Activated T-cell treated with anti-CD3 and anti-CD28 coated beads, Interleukin-2, amount 50 U/mL, for 24 hours (primary cell): Measurements from ENCODE around the gene INPP5A.

Experiments used
- DNase-seq: peaks from one replicate; pipeline ENCODE4 v3.0.0-alpha.2; 2020
- H3K27ac Mint-ChIP-seq: 2 replicates; pipeline ENCODE4 v1.8.0; 2020; ENCODE audit warnings: mild to moderate bottlenecking, mixed read lengths
- H3K27me3 Mint-ChIP-seq: 2 replicates; pipeline ENCODE4 v1.8.0; 2020; ENCODE audit warnings: mixed read lengths
- H3K36me3 Mint-ChIP-seq: 2 replicates; pipeline ENCODE4 v1.8.0; 2020; ENCODE audit warnings: low read depth, mixed read lengths
- H3K4me1 Mint-ChIP-seq: 2 replicates; pipeline ENCODE4 v1.8.0; 2020; ENCODE audit warnings: low read depth, mixed read lengths
- H3K4me3 Mint-ChIP-seq: 2 replicates; pipeline ENCODE4 v1.8.0; 2020; ENCODE audit warnings: mild to moderate bottlenecking, moderate library complexity, mixed read lengths
- H3K9me3 Mint-ChIP-seq: 2 replicates; pipeline ENCODE4 v1.8.0; 2020; ENCODE audit warnings: mixed read lengths

The INPP5A gene

DNA sequence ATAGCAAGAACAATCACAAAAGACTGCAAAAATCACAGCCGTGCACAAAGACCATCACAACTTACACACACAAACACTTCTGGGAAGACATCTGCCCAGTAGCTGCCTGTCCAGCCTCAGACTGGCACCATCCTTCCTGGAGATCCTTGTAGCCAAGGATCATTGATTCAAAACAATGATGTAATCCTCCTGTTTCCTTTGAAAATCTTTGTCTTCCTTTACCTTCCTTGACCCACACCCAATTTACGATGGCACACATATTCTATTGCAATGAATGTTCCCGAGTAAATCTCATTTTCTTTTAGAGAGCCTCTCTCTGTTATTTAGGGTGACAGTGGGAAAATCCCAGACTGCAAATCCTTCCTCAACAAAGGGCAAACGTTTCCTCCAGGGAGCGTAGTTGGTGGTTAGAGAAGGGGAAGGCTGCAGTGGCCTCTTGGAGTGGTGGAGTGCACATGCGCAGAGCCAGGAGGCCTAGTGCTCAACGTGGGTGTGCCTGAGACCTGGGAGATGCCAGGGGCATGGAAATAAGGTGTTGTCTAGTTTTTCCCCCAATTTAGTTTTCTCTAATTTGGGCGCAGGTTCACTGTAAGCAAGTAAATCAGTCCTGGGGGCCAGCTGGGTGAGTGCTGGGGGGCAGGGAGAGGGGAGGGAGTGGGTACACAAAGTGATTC lies 3.1 kb upstream of the INPP5A start:
- Mint-ChIP-seq H3K27me3 (peaks cover 10% of the 10 kb centered on the region), H3K4me1 (peaks cover 25% of the 10 kb centered on the region), H3K27ac (no peak overlapping the region), H3K4me3 (no peak overlapping the region), H3K9me3 (peaks cover 11% of the 10 kb centered on the region), H3K36me3 (peaks cover 8% of the 10 kb centered on the region)
- DNase-seq = no peak

DNA sequence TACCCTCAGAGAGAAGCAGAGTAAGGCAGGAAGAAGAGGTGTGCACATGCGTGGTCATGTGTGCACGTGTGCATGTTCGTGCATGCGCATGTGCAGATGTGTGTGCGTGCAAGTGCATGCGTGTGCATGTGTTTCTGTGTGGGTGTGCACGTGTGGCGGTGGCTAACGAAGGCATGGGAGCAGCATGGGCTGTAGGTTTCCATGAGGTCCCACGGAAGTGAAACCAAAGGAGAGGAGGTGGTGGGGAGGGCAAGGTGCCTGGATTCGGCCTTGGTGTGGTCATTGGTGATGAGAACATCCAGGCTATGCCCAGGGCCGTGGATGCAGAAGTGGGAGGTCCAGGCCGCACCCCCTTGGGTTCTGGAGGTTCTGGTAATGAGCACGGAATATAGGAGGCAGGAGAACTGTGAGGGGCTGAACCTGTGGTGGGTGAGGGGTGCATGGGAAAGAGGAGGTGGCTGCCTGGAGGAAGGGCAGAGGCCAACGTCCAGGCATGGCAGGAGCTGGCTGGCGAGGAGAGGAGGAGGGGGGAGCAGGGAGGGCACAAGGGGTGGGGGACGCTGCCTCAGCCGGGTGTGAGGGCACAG lies 2.4 kb upstream of the INPP5A start:
- no peak overlapping the region for H3K27ac Mint-ChIP-seq
- H3K27me3 Mint-ChIP-seq = peaks cover 7% of the 10 kb centered on the region
- H3K4me3 Mint-ChIP-seq = no peak overlapping the region
- H3K9me3 Mint-ChIP-seq = peaks cover 11% of the 10 kb centered on the region
- no peak for DNase-seq
- peaks cover 8% of the 10 kb centered on the region for H3K36me3 Mint-ChIP-seq
- peaks cover 31% of the 10 kb centered on the region for H3K4me1 Mint-ChIP-seq

DNA sequence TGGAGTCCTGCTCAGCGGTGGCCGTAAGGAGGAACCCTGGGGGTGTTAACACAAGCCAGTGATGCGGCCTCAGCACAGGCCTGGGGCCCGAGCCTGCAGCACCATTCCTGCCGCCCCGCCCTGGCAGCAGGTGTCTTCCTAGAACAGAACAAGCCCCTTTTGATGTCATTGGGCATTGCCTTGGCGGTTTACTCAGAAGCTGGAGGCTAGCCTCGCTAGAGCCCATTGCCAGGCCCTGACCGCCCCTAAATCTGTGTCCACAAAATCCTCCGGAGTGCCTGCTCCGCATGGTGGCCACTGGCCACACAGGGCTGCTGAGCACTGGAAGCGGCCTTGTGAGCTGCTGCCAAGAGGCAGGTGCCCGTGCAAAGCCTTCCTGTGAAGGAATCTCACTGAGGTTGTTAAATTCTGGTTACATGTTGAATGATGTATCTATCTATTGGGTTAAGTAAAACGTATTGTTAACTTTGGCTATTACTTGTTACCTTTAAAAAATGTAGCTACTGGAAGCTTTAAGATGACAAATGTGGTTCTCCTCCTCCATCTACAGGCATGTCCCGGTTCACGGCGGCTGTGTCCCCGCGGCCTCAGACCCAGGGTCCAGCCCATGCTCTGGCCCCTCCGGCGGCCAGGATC lies 1.2 kb upstream of the INPP5A start:
- H3K36me3 Mint-ChIP-seq = peaks cover 10% of the 10 kb centered on the region
- H3K9me3 Mint-ChIP-seq = peaks cover 6% of the 10 kb centered on the region
- peak overlapping the region; percentile 74 for H3K4me3 Mint-ChIP-seq
- no peak overlapping the region for H3K27ac Mint-ChIP-seq
- DNase-seq = no peak
- peaks cover 43% of the 10 kb centered on the region for H3K4me1 Mint-ChIP-seq
- H3K27me3 Mint-ChIP-seq = peaks cover 3% of the 10 kb centered on the region

DNA sequence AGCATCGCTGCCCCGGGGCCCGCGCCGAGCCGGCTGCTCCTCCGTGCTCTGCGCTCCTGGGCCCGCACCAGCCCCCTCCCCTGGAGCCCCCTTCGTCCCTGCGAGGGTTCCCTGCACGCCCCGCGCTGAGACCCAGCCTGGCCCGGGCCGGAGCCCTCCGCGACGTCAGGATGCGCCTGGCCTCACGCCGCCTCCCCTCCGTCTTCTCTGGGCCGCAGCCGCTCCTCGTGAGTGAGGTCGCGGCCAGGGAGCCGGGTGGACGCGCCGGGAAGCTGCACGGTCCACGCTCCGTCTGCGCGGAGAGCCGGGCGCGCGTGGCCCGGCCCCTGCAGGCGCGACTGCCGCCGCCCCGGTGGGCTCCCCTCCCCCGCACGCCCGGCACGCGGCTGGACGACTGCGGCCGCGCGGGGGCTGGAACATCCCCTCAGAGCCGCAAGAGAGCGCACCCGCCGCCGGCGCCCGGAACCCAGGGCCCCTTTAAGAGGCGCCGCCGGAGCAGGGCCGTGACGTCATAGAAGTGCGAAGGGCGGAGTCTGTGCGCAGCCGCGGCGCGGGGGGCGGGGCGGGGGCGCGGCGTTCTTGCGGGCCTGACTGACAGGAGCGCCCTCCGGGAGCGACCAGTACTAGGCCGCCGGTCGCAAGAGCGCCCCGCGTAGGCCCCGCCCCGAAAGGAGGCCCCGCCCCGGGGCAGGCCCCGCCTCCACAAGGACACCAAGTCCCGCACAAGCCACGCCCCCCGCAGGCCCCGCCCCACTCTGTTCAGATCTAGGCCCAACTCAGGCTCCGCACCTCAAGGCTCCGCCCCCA lies 507 bp upstream of the INPP5A start:
- H3K27ac Mint-ChIP-seq = no peak overlapping the region
- H3K27me3 Mint-ChIP-seq = peaks cover 3% of the 10 kb centered on the region
- H3K4me3 Mint-ChIP-seq = peak overlapping the region; percentile 74
- peak; percentile 100 for DNase-seq
- no peaks in the 10 kb centered on the region for H3K9me3 Mint-ChIP-seq
- peaks cover 51% of the 10 kb centered on the region for H3K4me1 Mint-ChIP-seq
- H3K36me3 Mint-ChIP-seq = peaks cover 7% of the 10 kb centered on the region

DNA sequence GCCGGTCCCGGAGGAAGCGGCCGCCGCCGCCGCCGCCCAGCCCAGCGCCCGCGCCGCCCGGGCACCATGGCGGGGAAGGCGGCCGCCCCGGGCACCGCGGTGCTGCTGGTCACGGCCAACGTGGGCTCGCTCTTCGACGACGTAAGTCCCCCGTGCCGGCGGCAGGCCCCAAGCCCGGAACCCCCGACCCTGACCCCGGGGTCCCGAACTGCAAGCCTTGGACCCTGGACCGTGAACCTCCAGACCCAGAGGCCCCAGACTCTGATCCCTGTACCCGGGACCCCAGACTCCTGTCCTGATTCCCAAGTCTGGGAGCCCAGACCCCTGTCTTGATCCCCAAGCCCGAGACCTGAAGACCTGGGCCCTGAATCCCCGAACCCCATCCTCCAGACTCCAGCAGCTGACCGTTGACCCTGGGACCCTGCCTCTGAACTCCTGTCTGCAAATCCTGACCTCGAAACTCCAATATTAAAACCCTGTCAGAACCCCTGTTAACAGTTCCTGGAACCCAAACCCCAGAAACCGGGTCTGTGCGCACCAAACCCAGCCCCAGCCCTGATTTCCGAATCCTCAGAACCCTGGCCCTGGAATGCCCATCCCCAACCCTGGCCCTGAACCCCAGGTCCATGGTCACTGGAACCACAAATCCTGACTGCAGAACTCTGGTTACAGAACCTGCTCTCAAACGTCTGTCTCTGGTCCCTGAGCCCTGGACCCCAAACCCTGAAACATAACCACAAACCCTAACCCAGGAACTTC lies 623 bp downstream of the INPP5A start:
- Mint-ChIP-seq H3K4me1 (peaks cover 60% of the 10 kb centered on the region), H3K27me3 (peaks cover 3% of the 10 kb centered on the region), H3K9me3 (no peaks in the 10 kb centered on the region), H3K4me3 (peak overlapping the region; percentile 88), H3K36me3 (peaks cover 8% of the 10 kb centered on the region), H3K27ac (peak overlapping the region; percentile 86)
- no peak for DNase-seq

DNA sequence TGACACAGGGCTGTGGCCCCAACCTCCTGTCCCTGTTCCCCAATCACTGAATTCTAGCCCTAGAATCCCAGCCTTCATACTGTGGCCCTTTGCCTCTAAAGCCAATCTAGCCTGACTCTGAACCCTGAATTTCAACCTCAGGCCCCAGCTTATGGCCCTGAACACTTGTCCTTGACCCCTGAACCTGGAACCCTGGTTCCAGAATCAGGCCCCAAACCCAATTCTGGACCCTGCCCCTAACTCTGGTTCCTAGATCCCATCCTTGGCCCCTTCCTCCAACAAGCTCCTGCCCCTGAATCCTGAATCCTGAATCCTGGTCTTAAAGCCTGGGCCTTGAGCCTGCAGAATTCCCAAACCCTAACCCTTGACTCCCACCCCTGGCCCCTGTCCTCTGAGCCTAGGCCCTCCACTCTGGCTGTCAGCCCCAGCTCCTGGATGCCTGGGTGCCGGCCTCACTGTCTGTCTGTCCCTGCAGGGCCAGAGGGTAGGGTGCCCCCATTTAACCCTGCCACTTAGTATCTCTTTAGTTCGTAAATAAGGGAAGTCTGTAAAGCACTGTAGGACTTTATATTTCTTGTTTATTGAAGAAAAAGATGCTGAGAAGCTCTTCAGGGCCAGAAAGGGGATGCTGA lies 1.3 kb downstream of the INPP5A start:
- Mint-ChIP-seq H3K4me3 (peak overlapping the region; percentile 88), H3K27ac (peak overlapping the region; percentile 86), H3K27me3 (peaks cover 3% of the 10 kb centered on the region), H3K36me3 (peaks cover 8% of the 10 kb centered on the region), H3K4me1 (peaks cover 63% of the 10 kb centered on the region), H3K9me3 (no peaks in the 10 kb centered on the region)
- no peak for DNase-seq

DNA sequence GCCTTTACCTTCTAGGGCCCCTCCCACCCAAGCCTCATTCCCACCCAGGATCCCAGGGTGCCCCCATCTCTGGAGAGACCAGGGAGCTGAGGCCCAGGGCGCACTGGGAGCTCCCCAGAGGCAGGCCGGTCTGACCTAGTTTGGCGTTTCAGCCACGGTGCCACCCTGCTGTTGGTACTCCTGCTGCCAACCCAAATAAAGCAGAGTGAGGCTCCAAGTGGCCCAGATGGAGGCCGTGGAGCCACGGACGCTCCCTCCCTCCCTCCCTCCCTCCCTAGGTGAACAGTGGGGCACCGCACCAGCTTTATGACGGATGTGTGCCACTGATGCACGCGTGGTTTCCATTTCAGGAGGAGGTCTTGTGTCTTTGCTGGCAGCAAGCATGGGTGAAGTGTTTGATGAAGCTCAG lies 1.8 kb downstream of the INPP5A start:
- peak; percentile 57 for DNase-seq
- Mint-ChIP-seq H3K4me3 (peak overlapping the region; percentile 88), H3K4me1 (peaks cover 68% of the 10 kb centered on the region), H3K27ac (peak overlapping the region; percentile 86), H3K36me3 (peaks cover 8% of the 10 kb centered on the region), H3K27me3 (peaks cover 3% of the 10 kb centered on the region), H3K9me3 (no peaks in the 10 kb centered on the region)

DNA sequence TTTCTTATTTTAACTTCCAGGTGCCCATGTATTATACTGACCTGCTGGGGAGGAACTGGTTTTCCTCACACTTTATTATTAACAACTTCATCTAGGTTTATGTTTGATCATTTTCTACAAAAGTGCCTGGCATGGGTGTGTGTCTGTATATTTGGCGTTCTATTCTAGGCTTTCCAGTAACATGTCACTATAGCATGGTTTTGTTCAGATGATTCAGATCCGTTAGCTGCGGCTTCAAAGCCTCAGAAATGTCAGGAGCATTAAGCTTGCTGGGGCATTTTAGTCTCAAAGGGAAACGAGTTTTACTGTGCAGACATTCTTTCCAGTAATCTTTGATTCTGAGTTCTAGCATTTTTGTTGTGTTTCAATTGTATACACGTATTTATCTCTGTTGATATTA lies 2.3 kb downstream of the INPP5A start:
- Mint-ChIP-seq H3K4me1 (peaks cover 68% of the 10 kb centered on the region), H3K27ac (peak overlapping the region; percentile 86), H3K36me3 (peaks cover 8% of the 10 kb centered on the region), H3K27me3 (peaks cover 2% of the 10 kb centered on the region), H3K4me3 (peak overlapping the region; percentile 88), H3K9me3 (no peaks in the 10 kb centered on the region)
- DNase-seq = no peak

DNA sequence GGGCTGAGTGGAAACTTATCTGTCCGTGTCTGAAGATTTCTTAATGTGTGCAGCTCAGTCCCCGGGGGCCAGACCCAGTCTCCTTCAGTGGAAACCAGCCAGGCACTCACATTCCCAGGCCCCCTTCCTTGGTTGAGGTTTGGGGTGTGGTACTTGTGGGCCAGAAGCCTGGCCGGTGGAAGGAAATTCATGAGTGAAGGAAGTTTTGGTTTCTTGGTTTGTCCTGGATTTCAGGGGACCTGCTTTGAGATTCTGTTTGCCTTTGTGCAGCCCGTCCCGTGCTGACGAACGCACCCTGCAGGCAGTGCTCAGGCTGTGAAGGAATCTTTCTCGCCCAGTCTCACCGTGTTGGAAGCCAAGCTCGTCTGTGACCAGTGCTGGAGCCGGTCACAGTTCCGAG lies 2.9 kb downstream of the INPP5A start:
- peaks cover 8% of the 10 kb centered on the region for H3K36me3 Mint-ChIP-seq
- DNase-seq = no peak
- H3K4me3 Mint-ChIP-seq = peak overlapping the region; percentile 88
- peak overlapping the region; percentile 86 for H3K27ac Mint-ChIP-seq
- peaks cover 69% of the 10 kb centered on the region for H3K4me1 Mint-ChIP-seq
- no peaks in the 10 kb centered on the region for H3K9me3 Mint-ChIP-seq
- no peaks in the 10 kb centered on the region for H3K27me3 Mint-ChIP-seq

DNA sequence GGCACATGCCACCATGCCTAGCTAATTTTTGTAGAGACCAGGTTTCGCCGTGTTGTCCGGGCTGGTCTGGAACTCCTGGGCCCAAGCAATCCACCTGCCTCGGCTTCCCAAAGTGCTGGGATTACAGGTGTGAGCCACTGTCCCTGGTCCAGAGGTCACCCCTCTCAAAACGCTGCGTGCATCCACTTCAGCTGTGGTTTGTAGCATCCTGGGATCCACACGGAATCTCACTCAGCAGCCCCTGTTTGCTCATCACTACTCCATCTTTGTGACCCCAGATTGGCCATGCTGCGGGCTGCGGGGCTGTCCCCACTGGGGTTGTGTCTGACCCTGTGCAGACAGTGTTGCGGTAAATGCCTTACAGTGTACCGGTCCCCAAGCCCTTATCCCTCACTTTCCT lies 3.5 kb downstream of the INPP5A start:
- Mint-ChIP-seq H3K27ac (peak overlapping the region; percentile 60), H3K4me3 (peak overlapping the region; percentile 88)

DNA sequence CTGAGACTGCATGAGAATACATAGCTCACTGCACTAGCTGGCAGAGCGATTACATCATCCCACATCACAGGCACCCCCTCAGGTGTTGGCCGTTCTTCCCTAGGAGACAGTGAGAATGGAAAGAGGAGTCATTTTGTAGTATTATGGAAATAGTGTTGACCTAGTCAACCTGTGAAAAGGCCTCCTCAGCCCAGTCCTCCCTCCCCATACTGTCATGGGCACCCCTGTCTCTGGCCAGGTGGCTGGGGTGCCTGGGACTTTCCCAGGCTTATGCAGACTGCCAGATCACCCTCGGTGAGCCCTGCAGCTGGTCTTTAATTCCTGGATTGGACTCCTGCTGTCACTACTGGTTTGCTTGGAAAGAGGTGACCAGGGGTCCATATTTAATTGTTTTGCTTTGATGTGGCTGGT lies 4.0 kb downstream of the INPP5A start:
- Mint-ChIP-seq H3K4me1 (peaks cover 78% of the 10 kb centered on the region), H3K27me3 (no peaks in the 10 kb centered on the region), H3K36me3 (peaks cover 8% of the 10 kb centered on the region), H3K9me3 (no peaks in the 10 kb centered on the region), H3K4me3 (peak overlapping the region; percentile 11), H3K27ac (peak overlapping the region; percentile 60)
- DNase-seq = no peak

More for the DNA sequence above, 3.5 kb downstream of the INPP5A start:
- Mint-ChIP-seq H3K4me1 (peaks cover 76% of the 10 kb centered on the region), H3K27me3 (no peaks in the 10 kb centered on the region), H3K36me3 (peaks cover 8% of the 10 kb centered on the region), H3K9me3 (no peaks in the 10 kb centered on the region)
- no peak for DNase-seq

DNA sequence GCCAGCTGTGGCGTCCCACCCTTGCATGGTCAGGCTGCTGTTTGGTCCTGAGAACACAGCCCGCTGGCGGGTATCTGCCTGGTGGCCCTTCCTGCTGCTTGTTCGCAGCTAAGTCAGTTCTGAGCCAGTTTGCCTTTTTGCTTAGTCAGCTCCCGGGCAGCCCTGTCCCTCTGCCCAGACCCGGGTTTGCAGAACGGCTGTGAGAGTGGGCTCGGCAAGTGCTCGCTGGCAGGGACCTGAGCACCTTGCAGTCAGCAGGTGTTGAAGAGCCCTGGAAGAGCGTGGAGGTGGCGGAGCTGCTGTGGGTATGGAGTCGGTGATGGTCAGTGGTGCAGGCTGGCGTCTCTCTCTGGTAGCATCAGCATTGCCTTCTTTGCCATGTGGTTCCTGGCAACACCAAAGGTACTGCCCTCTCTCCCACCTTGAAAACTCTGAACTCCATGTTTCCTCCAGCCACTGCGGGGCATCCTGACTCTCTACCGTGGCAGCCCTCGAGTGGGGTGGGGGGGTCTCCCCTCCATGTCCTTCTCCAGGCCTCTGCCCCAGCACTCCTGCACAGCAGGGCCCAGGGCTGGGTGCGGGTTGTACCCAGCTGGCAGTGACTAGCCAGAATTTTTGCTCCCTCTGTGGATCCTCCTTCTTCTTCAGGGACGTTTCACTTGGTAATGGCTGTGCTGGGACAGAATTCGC lies 4.6 kb downstream of the INPP5A start:
- no peak for DNase-seq
- no peak overlapping the region for H3K27ac Mint-ChIP-seq
- no peak overlapping the region for H3K4me3 Mint-ChIP-seq
- H3K27me3 Mint-ChIP-seq = no peaks in the 10 kb centered on the region
- H3K36me3 Mint-ChIP-seq = peaks cover 8% of the 10 kb centered on the region
- no peaks in the 10 kb centered on the region for H3K9me3 Mint-ChIP-seq
- peaks cover 84% of the 10 kb centered on the region for H3K4me1 Mint-ChIP-seq

DNA sequence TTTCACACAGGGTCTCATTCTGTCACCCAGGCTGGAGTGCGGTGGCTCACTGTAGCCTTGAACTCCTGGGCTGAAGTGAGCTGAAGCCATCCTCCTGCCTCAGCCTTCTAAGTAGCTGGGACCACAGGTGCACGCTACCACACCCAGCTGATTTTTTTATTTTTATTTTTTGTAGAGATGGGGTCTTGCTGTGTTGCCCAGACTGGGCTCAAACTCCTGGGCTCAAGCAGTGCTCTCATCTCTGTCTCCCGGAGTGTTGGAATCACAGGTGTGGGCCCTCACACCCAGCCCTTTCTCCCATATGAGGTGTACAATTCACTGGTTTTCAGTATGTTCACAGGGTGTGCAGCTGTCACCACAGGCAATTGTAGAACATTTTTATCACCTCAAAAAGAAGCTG lies 5.2 kb downstream of the INPP5A start:
- H3K4me1 Mint-ChIP-seq = peaks cover 90% of the 10 kb centered on the region
- no peak for DNase-seq
- H3K9me3 Mint-ChIP-seq = no peaks in the 10 kb centered on the region
- H3K27me3 Mint-ChIP-seq = no peaks in the 10 kb centered on the region
- H3K4me3 Mint-ChIP-seq = no peak overlapping the region
- peaks cover 8% of the 10 kb centered on the region for H3K36me3 Mint-ChIP-seq
- no peak overlapping the region for H3K27ac Mint-ChIP-seq
